Fibroblast of the aortic adventitia (primary cell): ENCODE measurements around the gene RBM39. TPM values are rescaled to one million over a fixed set of nuclear protein-coding genes. Genes with fewer than 3 reads are reported as not detected.

Experiments
- DNase-seq: peaks from one replicate; pipeline ENCODE4 v3.0.0-alpha.2; 2010; ENCODE audit warnings: low read depth
- H3K4me3 ChIP-seq: 2 replicates; pipeline ENCODE4 v1.5.1; 2011; ENCODE audit warnings: low read depth, mild to moderate bottlenecking, control low read depth, low read length, moderate library complexity
- CTCF ChIP-seq: IDR thresholded peaks from 2 replicates; pipeline ENCODE4 v1.5.1; 2011; ENCODE audit warnings: mild to moderate bottlenecking, low read length, control low read depth, inconsistent platforms; ENCODE audit not compliant: insufficient read depth
- total RNA-seq: library from RNA; depleted of rRNA; stranded (reverse); fragments of >200 nt; gene quantifications from 2 replicates; pipeline ENCODE4 v1.2.3, GENCODE V29; 2012; ENCODE audit warnings: low replicate concordance

Gene RBM39
- total RNA-seq, 1 donor: 236 TPM

DNA sequence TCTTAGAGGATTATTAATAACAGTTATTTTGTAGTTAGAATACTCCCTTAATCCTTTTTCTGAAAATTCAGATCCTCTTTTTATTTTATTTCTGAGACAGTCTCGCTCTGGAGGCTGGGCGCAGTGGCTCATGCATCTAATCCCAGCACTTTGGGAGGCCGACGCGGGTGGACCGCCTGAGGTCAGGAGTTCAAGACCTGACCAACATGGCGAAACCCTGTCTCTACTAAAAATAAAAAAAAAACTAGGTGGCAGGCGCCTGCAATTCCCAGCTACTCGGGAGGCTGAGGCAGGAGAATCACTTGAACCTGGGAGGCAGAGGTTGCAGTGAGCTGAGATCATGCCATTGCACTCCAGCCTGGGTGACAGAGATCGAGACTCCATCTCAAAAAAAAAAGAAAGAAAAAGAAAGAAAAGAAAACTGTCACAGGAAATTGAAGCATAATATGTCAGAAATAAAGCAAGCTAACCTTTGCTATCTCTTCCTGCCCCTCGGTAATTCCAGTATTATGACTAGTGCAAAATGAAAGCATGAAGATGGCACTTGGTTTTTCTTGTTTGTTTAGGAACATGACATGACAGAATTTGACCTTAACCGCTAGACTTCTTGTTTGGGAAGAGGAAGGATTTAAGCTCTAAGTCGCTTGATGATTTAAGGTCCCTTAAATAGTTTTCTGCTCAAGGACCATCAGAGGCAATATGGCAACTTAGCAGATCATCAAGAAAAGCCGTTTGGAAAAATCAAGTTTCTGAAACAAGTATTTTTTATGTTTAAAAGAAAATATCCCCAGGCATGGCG lies 1.8 kb upstream of the RBM39 start:
- no peak for DNase-seq
- no peak for TF ChIP-seq CTCF
- no peak overlapping the region for H3K4me3 ChIP-seq

DNA sequence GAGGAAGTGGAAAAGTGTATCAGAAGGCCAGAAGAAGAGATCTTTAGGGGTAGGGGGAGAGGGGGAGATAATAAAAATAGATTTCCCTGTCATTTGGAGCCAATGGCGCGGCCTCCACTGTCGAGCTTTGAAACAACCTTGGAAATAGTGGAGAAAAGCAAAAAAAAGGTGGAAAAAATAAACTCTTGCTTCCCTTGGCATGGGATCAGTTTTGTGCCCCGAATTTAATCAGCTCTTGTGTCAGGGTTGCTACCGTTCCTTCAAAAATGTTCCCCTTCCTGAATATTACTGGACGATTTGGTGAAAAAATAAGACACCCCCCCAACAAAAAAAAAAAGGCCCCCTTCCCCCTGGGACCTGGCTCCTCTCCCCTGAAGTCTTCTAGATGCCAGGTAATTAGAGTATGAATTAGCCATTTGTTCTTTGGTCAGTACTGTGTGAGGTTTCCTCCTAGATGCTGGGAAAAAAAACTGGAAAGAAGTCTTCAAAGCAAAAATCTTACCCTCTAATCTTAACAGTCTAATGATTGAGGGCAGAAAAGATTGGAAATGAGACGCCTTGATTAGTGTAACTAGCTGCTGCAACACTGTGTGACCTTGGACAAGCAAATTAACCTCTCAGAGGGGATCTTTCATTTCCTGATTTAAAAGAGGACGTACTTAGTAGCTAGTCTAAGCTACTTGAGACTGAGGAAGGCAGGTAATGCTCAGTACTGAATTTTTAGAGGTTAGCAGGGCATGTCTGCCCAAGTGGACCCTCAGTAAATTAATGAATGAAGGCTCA lies 872 bp upstream of the RBM39 start:
- no peak for TF ChIP-seq CTCF
- no peak for DNase-seq

GRCh38 chr20:35739294-35740163 lies 2.5 kb downstream of the RBM39 start:
- peak; percentile 56 for DNase-seq

More for the DNA sequence above, 872 bp upstream of the RBM39 start:
- H3K4me3 ChIP-seq: peak overlapping the region; percentile 66

GRCh38 chr20:35738410-35739179 lies 3.5 kb downstream of the RBM39 start:
- no peak for DNase-seq
- H3K4me3 ChIP-seq: peak overlapping the region; percentile 11
- no peak for TF ChIP-seq CTCF

More at GRCh38 chr20:35739294-35740163, 2.5 kb downstream of the RBM39 start:
- TF ChIP-seq CTCF: peak; percentile 47
- peak overlapping the region; percentile 89 for H3K4me3 ChIP-seq

GRCh38 chr20:35737865-35738333 lies 4.2 kb downstream of the RBM39 start:
- no peak overlapping the region for H3K4me3 ChIP-seq
- no peak for TF ChIP-seq CTCF
- DNase-seq: no peak
